ENCODE measurements around the gene TAS1R2. TPM values are rescaled to one million over a fixed set of nuclear protein-coding genes. Genes with fewer than 3 reads are reported as not detected.

TAS1R2 gene
- total and polyA plus RNA-seq, 2 experiments from 2014 or later = not detected

DNA sequence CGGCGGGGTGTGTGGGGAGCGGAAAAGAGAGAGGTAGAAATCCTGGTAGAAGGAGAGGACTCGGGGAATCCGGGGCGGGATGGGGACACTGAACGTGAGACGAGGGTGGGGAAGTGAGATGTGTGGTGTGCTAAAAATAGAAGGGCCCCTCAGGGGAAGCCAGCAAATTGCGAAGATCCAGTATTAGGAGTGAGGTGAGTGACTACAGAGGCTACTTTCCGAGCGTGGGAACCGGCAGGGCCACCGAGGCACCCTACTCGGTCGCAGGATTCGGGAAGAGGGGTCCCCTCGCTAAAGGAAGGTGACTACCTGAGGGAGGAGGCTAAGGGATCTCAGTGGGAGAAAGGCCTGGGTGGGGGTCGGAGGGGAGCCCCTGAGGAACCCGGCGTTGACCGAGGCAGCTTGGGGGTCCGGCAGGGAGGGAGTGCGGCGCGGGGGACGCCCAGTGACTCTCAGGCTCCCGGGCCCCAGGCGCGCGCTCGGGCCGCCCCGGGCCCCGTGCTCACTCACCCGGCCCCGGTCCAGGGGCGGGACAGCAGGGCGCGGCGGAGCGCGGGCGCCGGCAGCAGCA lies 42.6 kb upstream of the TAS1R2 start:
- Histone ChIP-seq H3K27ac (ENCODE audit: low read depth) (0 out of 2 replicates have a peak overlapping the region, but pooled peaks have one; percentile 55), H3K36me3 (ENCODE audit: insufficient read depth) (no peaks in the 10 kb centered on the region), H3K79me2 (replicated peaks; ENCODE audit: insufficient read depth) (peaks cover 12% of the 10 kb centered on the region), H4K20me1 (replicated peaks; ENCODE audit: insufficient read depth) (no peaks in the 10 kb centered on the region; the same call in 1 of the 2 replicates), H3K27me3 (ENCODE audit: insufficient read depth) (no peaks in the 10 kb centered on the region), H3K4me1 (ENCODE audit: insufficient read depth) (peaks cover 12% of the 10 kb centered on the region), H3K9me2 (ENCODE audit: insufficient read depth) (no peaks in the 10 kb centered on the region), H3K4me3 (peak overlapping the region; percentile 98), H2AFZ (peak overlapping the region; percentile 4), H3K4me2 (peak overlapping the region; percentile 95), H3F3A (replicated peaks; ENCODE audit: low read depth) (no peaks in the 10 kb centered on the region)
- peak overlapping the region; percentile 100 for H3K27ac Mint-ChIP-seq
- H3K36me3 Mint-ChIP-seq (ENCODE audit: low read depth) = peaks cover 4% of the 10 kb centered on the region; the same call in 1 of the 3 replicates
- H3K27me3 Mint-ChIP-seq (ENCODE audit: insufficient read depth, low read depth, poor library complexity) = peaks cover 10% of the 10 kb centered on the region
- ATAC-seq (peak; percentile 2; the same call in 2 of the 3 replicates), DNase-seq (ENCODE audit: low spot score) (peak; percentile 35)
- no peaks in the 10 kb centered on the region; the same call in 2 of the 3 replicates for H3K9me3 Mint-ChIP-seq
- H3K4me3 Mint-ChIP-seq = peak overlapping the region; percentile 91
- peaks cover 18% of the 10 kb centered on the region for H3K4me1 Mint-ChIP-seq
- TF ChIP-seq ZNF331 (CRISPR knock-in tag; IDR thresholded peaks at IDR 0.05; ENCODE audit: low read depth) (no peak), POLR2AphosphoS5 (IDR thresholded peaks at IDR 0.05; ENCODE audit: low read depth) (no peak; the same call in 1 of the 2 replicates), JUNB (IDR thresholded peaks at IDR 0.05; ENCODE audit: unreplicated experiment) (no peak), NANOG (IDR thresholded peaks at IDR 0.05; ENCODE audit: borderline replicate concordance) (no peak), EZH2phosphoT487 (IDR thresholded peaks at IDR 0.05; ENCODE audit: unreplicated experiment) (no peak), CREB1 (CRISPR knock-in tag; IDR thresholded peaks at IDR 0.05; ENCODE audit: low read depth) (no peak), EZH2 (IDR thresholded peaks at IDR 0.05; ENCODE audit: low read depth, unreplicated experiment) (no peak), STAT1 (IDR thresholded peaks at IDR 0.05; ENCODE audit: unreplicated experiment) (no peak), ZNF114 (CRISPR knock-in tag; IDR thresholded peaks at IDR 0.05) (no peak)
- TF ChIP-seq, protein P1, sequence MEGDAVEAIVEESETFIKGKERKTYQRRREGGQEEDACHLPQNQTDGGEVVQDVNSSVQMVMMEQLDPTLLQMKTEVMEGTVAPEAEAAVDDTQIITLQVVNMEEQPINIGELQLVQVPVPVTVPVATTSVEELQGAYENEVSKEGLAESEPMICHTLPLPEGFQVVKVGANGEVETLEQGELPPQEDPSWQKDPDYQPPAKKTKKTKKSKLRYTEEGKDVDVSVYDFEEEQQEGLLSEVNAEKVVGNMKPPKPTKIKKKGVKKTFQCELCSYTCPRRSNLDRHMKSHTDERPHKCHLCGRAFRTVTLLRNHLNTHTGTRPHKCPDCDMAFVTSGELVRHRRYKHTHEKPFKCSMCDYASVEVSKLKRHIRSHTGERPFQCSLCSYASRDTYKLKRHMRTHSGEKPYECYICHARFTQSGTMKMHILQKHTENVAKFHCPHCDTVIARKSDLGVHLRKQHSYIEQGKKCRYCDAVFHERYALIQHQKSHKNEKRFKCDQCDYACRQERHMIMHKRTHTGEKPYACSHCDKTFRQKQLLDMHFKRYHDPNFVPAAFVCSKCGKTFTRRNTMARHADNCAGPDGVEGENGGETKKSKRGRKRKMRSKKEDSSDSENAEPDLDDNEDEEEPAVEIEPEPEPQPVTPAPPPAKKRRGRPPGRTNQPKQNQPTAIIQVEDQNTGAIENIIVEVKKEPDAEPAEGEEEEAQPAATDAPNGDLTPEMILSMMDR (conservative IDR thresholded peaks at IDR 0.05; ENCODE audit: low read depth in 2 of 2) = no peak
- TF ChIP-seq, protein P2, sequence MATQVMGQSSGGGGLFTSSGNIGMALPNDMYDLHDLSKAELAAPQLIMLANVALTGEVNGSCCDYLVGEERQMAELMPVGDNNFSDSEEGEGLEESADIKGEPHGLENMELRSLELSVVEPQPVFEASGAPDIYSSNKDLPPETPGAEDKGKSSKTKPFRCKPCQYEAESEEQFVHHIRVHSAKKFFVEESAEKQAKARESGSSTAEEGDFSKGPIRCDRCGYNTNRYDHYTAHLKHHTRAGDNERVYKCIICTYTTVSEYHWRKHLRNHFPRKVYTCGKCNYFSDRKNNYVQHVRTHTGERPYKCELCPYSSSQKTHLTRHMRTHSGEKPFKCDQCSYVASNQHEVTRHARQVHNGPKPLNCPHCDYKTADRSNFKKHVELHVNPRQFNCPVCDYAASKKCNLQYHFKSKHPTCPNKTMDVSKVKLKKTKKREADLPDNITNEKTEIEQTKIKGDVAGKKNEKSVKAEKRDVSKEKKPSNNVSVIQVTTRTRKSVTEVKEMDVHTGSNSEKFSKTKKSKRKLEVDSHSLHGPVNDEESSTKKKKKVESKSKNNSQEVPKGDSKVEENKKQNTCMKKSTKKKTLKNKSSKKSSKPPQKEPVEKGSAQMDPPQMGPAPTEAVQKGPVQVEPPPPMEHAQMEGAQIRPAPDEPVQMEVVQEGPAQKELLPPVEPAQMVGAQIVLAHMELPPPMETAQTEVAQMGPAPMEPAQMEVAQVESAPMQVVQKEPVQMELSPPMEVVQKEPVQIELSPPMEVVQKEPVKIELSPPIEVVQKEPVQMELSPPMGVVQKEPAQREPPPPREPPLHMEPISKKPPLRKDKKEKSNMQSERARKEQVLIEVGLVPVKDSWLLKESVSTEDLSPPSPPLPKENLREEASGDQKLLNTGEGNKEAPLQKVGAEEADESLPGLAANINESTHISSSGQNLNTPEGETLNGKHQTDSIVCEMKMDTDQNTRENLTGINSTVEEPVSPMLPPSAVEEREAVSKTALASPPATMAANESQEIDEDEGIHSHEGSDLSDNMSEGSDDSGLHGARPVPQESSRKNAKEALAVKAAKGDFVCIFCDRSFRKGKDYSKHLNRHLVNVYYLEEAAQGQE (IDR thresholded peaks at IDR 0.05; ENCODE audit: unreplicated experiment) = no peak
- TF ChIP-seq, protein P3, sequence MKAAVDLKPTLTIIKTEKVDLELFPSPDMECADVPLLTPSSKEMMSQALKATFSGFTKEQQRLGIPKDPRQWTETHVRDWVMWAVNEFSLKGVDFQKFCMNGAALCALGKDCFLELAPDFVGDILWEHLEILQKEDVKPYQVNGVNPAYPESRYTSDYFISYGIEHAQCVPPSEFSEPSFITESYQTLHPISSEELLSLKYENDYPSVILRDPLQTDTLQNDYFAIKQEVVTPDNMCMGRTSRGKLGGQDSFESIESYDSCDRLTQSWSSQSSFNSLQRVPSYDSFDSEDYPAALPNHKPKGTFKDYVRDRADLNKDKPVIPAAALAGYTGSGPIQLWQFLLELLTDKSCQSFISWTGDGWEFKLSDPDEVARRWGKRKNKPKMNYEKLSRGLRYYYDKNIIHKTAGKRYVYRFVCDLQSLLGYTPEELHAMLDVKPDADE (IDR thresholded peaks at IDR 0.05) = no peak
- TF ChIP-seq, protein P4, sequence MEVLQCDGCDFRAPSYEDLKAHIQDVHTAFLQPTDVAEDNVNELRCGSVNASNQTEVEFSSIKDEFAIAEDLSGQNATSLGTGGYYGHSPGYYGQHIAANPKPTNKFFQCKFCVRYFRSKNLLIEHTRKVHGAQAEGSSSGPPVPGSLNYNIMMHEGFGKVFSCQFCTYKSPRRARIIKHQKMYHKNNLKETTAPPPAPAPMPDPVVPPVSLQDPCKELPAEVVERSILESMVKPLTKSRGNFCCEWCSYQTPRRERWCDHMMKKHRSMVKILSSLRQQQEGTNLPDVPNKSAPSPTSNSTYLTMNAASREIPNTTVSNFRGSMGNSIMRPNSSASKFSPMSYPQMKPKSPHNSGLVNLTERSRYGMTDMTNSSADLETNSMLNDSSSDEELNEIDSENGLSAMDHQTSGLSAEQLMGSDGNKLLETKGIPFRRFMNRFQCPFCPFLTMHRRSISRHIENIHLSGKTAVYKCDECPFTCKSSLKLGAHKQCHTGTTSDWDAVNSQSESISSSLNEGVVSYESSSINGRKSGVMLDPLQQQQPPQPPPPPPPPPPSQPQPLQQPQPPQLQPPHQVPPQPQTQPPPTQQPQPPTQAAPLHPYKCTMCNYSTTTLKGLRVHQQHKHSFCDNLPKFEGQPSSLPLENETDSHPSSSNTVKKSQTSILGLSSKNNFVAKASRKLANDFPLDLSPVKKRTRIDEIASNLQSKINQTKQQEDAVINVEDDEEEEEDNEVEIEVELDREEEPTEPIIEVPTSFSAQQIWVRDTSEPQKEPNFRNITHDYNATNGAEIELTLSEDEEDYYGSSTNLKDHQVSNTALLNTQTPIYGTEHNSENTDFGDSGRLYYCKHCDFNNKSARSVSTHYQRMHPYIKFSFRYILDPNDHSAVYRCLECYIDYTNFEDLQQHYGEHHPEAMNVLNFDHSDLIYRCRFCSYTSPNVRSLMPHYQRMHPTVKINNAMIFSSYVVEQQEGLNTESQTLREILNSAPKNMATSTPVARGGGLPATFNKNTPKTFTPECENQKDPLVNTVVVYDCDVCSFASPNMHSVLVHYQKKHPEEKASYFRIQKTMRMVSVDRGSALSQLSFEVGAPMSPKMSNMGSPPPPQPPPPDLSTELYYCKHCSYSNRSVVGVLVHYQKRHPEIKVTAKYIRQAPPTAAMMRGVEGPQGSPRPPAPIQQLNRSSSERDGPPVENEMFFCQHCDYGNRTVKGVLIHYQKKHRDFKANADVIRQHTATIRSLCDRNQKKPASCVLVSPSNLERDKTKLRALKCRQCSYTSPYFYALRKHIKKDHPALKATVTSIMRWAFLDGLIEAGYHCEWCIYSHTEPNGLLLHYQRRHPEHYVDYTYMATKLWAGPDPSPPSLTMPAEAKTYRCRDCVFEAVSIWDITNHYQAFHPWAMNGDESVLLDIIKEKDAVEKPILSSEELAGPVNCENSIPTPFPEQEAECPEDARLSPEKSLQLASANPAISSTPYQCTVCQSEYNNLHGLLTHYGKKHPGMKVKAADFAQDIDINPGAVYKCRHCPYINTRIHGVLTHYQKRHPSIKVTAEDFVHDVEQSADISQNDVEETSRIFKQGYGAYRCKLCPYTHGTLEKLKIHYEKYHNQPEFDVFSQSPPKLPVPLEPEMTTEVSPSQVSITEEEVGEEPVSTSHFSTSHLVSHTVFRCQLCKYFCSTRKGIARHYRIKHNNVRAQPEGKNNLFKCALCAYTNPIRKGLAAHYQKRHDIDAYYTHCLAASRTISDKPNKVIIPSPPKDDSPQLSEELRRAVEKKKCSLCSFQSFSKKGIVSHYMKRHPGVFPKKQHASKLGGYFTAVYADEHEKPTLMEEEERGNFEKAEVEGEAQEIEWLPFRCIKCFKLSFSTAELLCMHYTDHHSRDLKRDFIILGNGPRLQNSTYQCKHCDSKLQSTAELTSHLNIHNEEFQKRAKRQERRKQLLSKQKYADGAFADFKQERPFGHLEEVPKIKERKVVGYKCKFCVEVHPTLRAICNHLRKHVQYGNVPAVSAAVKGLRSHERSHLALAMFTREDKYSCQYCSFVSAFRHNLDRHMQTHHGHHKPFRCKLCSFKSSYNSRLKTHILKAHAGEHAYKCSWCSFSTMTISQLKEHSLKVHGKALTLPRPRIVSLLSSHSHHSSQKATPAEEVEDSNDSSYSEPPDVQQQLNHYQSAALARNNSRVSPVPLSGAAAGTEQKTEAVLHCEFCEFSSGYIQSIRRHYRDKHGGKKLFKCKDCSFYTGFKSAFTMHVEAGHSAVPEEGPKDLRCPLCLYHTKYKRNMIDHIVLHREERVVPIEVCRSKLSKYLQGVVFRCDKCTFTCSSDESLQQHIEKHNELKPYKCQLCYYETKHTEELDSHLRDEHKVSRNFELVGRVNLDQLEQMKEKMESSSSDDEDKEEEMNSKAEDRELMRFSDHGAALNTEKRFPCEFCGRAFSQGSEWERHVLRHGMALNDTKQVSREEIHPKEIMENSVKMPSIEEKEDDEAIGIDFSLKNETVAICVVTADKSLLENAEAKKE (CRISPR knock-in tag; IDR thresholded peaks at IDR 0.05) = no peak

Measured in GM23338 (cell line).